Bronchial epithelial cell (primary cell): ENCODE results near the gene TUBGCP3. TPM values are rescaled to one million over a fixed set of nuclear protein-coding genes. Genes with fewer than 3 reads are reported as not detected.

Source experiments
- DNase-seq: peaks from one replicate; pipeline ENCODE4 v3.0.0-alpha.2; 2010; ENCODE audit warnings: low read depth
- FAIRE-seq: peaks from 2 replicates; lab custom pipeline; 2011; peaks lifted over from hg19 to GRCh38; lab: Jason Lieb, UNC
- H3K27me3 ChIP-seq: 2 replicates; pipeline ENCODE4 v1.5.1; 2011; ENCODE audit warnings: low read length; ENCODE audit not compliant: control insufficient read depth, insufficient read depth
- H3K36me3 ChIP-seq: 2 replicates; pipeline ENCODE4 v1.5.1; 2011; ENCODE audit warnings: low read length; ENCODE audit not compliant: control insufficient read depth, insufficient read depth
- H3K4me3 ChIP-seq: 2 replicates; pipeline ENCODE4 v1.5.1; 2011; ENCODE audit warnings: mild to moderate bottlenecking, low read depth, low read length, control low read depth
- total RNA-seq: library from RNA; depleted of rRNA; stranded (reverse); fragments of >200 nt; gene quantifications from 2 replicates; pipeline ENCODE4 v1.2.1, GENCODE V29; 2014
- TF ChIP-seq, protein P1 (sequence below): IDR thresholded peaks from 2 replicates; pipeline ENCODE4 v1.5.1; 2011; ENCODE audit warnings: mild to moderate bottlenecking, moderate library complexity, low read length, control low read depth, inconsistent platforms; ENCODE audit not compliant: insufficient read depth, severe bottlenecking

The TUBGCP3 gene
- total RNA-seq, 1 donor from 2014 or later = 17.6 TPM

GRCh38 chr13:112462408-112462807, 125.5 kb downstream of the TUBGCP3 start:
- TF ChIP-seq, protein P1, sequence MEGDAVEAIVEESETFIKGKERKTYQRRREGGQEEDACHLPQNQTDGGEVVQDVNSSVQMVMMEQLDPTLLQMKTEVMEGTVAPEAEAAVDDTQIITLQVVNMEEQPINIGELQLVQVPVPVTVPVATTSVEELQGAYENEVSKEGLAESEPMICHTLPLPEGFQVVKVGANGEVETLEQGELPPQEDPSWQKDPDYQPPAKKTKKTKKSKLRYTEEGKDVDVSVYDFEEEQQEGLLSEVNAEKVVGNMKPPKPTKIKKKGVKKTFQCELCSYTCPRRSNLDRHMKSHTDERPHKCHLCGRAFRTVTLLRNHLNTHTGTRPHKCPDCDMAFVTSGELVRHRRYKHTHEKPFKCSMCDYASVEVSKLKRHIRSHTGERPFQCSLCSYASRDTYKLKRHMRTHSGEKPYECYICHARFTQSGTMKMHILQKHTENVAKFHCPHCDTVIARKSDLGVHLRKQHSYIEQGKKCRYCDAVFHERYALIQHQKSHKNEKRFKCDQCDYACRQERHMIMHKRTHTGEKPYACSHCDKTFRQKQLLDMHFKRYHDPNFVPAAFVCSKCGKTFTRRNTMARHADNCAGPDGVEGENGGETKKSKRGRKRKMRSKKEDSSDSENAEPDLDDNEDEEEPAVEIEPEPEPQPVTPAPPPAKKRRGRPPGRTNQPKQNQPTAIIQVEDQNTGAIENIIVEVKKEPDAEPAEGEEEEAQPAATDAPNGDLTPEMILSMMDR = no peak
- Histone ChIP-seq H3K27me3 (no peaks in the 10 kb centered on the region), H3K4me3 (no peak overlapping the region), H3K36me3 (no peaks in the 10 kb centered on the region)
- FAIRE-seq (no peak), DNase-seq (no peak)

- TF ChIP-seq, protein P1 = no peak
- no peak for FAIRE-seq
These were observed 130.5 kb downstream of the TUBGCP3 start for GRCh38 chr13:112457485-112457884.

GRCh38 chr13:112457081-112457480, 130.9 kb downstream of the TUBGCP3 start:
- DNase-seq (no peak), FAIRE-seq (no peak)
- Histone ChIP-seq H3K36me3 (no peaks in the 10 kb centered on the region), H3K27me3 (no peaks in the 10 kb centered on the region), H3K4me3 (no peak overlapping the region)
- TF ChIP-seq, protein P1 = no peak

More at GRCh38 chr13:112457485-112457884, 130.5 kb downstream of the TUBGCP3 start:
- no peak for DNase-seq
- Histone ChIP-seq H3K4me3 (no peak overlapping the region), H3K27me3 (no peaks in the 10 kb centered on the region), H3K36me3 (no peaks in the 10 kb centered on the region)

DNA sequence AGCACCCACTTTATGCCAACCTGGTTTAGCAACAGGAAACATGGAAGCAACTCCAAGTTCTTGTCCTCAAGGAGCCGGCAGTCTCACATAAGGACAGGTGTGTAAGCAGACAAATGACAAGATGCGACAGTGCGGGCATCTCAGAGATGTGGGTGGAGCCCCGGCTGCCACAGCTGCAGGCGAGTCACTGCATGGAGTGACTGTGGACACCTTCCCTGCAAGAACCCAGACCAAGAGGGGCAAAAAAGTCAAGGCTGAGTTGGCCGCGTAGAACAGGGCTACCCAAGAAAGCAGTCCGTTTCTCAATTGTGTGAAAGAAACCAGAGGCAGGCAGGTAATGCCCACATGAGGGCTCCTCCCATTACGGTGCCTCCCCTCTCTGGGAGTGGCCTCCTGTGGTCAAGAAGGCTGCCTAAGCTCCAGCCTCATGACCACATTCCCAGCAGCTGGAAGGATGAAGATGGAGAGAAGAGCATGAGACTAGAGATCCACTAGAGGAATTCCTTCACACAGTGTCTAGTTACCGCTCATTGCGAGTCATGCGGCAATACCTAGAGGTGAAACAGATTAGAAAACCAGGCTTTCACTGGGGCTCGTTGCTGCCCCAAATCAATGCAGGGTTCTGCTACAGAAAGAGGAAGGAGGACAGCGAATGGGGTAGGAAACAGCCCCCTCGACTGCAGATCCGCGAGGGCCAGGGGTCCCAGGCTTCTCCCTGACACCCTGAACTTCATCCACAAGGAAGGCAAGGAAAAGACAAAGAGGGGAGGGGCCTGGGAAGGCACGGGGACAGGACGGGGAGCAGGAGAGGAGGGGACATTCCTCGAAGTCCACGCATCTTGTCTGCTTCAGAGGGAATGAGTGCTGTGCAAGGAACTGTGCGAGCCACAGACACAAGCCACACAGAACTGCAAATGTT, 131.6 kb downstream of the TUBGCP3 start:
- Histone ChIP-seq H3K36me3 (no peaks in the 10 kb centered on the region), H3K27me3 (no peaks in the 10 kb centered on the region), H3K4me3 (no peak overlapping the region)
- no peak for FAIRE-seq
- no peak for DNase-seq
- TF ChIP-seq, protein P1 = no peak

DNA sequence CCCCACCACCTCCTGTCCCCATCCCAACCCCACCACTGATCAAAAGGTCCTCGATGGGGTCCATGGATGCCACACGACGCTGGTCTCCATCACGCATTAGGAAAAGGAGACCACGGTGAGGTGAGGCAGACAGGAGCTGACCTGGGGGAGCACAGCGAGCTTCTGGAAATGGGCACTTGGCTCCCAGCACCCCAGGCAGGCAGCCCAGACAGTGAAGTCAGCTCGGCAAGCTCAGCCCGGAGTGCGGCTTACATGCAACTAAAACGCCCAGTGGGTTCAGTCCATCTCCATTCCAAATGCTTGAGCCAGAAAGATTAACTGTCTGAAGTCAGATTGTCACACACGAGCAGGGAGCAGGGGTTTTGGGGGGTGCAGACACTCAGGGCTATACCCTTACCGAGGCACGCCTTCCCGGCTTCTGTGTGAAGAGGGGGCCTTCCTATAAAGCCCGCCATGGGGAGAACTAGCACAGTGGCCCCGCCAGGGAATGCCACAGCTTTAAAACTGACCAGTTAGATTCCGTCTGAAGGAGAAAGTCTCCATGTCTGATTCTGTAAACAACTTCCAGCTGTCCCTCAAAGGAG, 132.4 kb downstream of the TUBGCP3 start:
- TF ChIP-seq, protein P1 = no peak
- Histone ChIP-seq H3K36me3 (no peaks in the 10 kb centered on the region), H3K4me3 (no peak overlapping the region), H3K27me3 (no peaks in the 10 kb centered on the region)
- DNase-seq (no peak), FAIRE-seq (no peak)
